A673 (cell line): ENCODE measurements around the gene TBC1D22A. TPM values are rescaled to one million over a fixed set of nuclear protein-coding genes. Genes with fewer than 3 reads are reported as not detected.

Experiments
- BruUV-seq: library from RNA; stranded (reverse); fragments of 400-500 nt; replicated peaks from 2 replicates; lab custom pipeline; 2021; lab: Mats Ljungman, UMichigan
- CTCF ChIA-PET: fragments of 300-600 bp; sonication (Branson Sonifier 250); formaldehyde crosslinking; loops from one replicate; lab custom pipeline; 2022; ENCODE audit warnings: antibody characterized with exemption; lab: Charles Lee
- POLR2A ChIA-PET: fragments of 300-600 bp; sonication (Branson Sonifier 250); formaldehyde crosslinking; loops from one replicate; lab custom pipeline; 2022; ENCODE audit warnings: antibody characterized with exemption; ENCODE audit not compliant: low non-redundant PET; lab: Charles Lee
- DNase-seq: peaks from one replicate; pipeline ENCODE4 v3.0.0-alpha.2; 2015; ENCODE audit warnings: low spot score
- H3K27ac ChIP-seq: fragments of 200-600 bp; sonication (generic); 2 replicates; pipeline ENCODE4 v1.5.1; 2016; ENCODE audit warnings: mixed run types, low read depth, mild to moderate bottlenecking, mixed read lengths, antibody characterized with exemption, low read length; ENCODE audit not compliant: poor library complexity, severe bottlenecking
- H3K27me3 ChIP-seq: fragments of 200-600 bp; sonication (generic); replicated peaks from 2 replicates; pipeline ENCODE4 v1.6.1; 2017; ENCODE audit warnings: mixed run types, low read depth, mild to moderate bottlenecking, mixed read lengths, antibody characterized with exemption, low read length; ENCODE audit not compliant: insufficient read depth, poor library complexity
- H3K36me3 ChIP-seq: fragments of 200-600 bp; sonication (generic); 2 replicates; pipeline ENCODE4 v1.6.1; 2016; ENCODE audit warnings: mixed run types, mild to moderate bottlenecking, mixed read lengths, antibody characterized with exemption, low read length; ENCODE audit not compliant: insufficient read depth, poor library complexity, severe bottlenecking
- H3K4me1 ChIP-seq: fragments of 200-600 bp; sonication (generic); 2 replicates; pipeline ENCODE4 v1.6.1; 2017; ENCODE audit warnings: mixed run types, mild to moderate bottlenecking, mixed read lengths, antibody characterized with exemption, low read length; ENCODE audit not compliant: insufficient read depth, poor library complexity, severe bottlenecking
- H3K4me3 ChIP-seq: fragments of 200-600 bp; sonication (generic); 2 replicates; pipeline ENCODE4 v1.5.1; 2016; ENCODE audit warnings: low read depth, mixed run types, mild to moderate bottlenecking, mixed read lengths, low read length; ENCODE audit not compliant: poor library complexity, severe bottlenecking
- H3K9me3 ChIP-seq: fragments of 200-600 bp; sonication (generic); 2 replicates; pipeline ENCODE4 v1.6.1; 2016; ENCODE audit warnings: mixed run types, low read depth, mild to moderate bottlenecking, mixed read lengths, antibody characterized with exemption, low read length; ENCODE audit not compliant: poor library complexity, severe bottlenecking
- CTCF ChIP-seq: fragments of 300-800, 200-600 bp; sonication (generic); conservative IDR thresholded peaks from 2 replicates; pipeline ENCODE4 v1.5.1; 2017; ENCODE audit warnings: low read depth, mild to moderate bottlenecking, antibody characterized with exemption, low read length, moderate library complexity, mixed read lengths
- EZH2 ChIP-seq: fragments of 200-600 bp; sonication (generic); IDR thresholded peaks from 2 replicates; pipeline ENCODE4 v1.6.1; 2017; ENCODE audit warnings: borderline replicate concordance, low read depth, mild to moderate bottlenecking, mixed read lengths, antibody characterized with exemption, low read length; ENCODE audit not compliant: poor library complexity, severe bottlenecking
- intact Hi-C: fragments of 100-400 bp; cut with micrococcal nuclease; formaldehyde crosslinking; loops from one replicate; pipeline ENCODE4 v1.10.0; 2022; ENCODE audit not compliant: unreplicated experiment
- total RNA-seq: library from RNA; stranded (reverse); gene quantifications from 2 replicates; pipeline ENCODE4 v1.2.3, GENCODE V29; 2021

Gene TBC1D22A
- total RNA-seq, 1 experiment from 2014 or later: 22.5 TPM

- no peaks in the 10 kb centered on the region for H3K36me3 ChIP-seq
- no peaks in the 10 kb centered on the region for H3K27me3 ChIP-seq
- H3K4me3 ChIP-seq: no peak overlapping the region
- no peak for DNase-seq
- H3K4me1 ChIP-seq: no peaks in the 10 kb centered on the region
- no peak overlapping the region for H3K27ac ChIP-seq
- TF ChIP-seq EZH2: no peak
- no peak for TF ChIP-seq CTCF
- intact Hi-C loops: no loop called here
- no TSS peak for BruUV-seq
- POLR2A ChIA-PET: no interaction called here
- H3K9me3 ChIP-seq: no peaks in the 10 kb centered on the region
- CTCF ChIA-PET: no interaction called here
Measured at GRCh38 chr22:47066616-47066905, 304.1 kb downstream of the TBC1D22A start.

GRCh38 chr22:47067321-47067890 is 305.0 kb downstream of the TBC1D22A start:
- no peaks in the 10 kb centered on the region for H3K4me1 ChIP-seq
- no peak overlapping the region for H3K27ac ChIP-seq
- BruUV-seq: no TSS peak
- intact Hi-C loops: no loop called here
- TF ChIP-seq EZH2 (no peak), CTCF (no peak)
- H3K36me3 ChIP-seq: no peaks in the 10 kb centered on the region
- CTCF ChIA-PET: no interaction called here
- H3K27me3 ChIP-seq: no peaks in the 10 kb centered on the region
- DNase-seq: no peak
- POLR2A ChIA-PET: no interaction called here
- no peaks in the 10 kb centered on the region for H3K9me3 ChIP-seq
- no peak overlapping the region for H3K4me3 ChIP-seq

- no TSS peak for BruUV-seq
- no peaks in the 10 kb centered on the region for H3K36me3 ChIP-seq
- no peak for DNase-seq
- H3K27me3 ChIP-seq: no peaks in the 10 kb centered on the region
- TF ChIP-seq EZH2: no peak
- no peak for TF ChIP-seq CTCF
- intact Hi-C loops: no loop called here
- POLR2A ChIA-PET: no interaction called here
- no peaks in the 10 kb centered on the region for H3K9me3 ChIP-seq
- H3K4me1 ChIP-seq: no peaks in the 10 kb centered on the region
- CTCF ChIA-PET: no interaction called here
- no peak overlapping the region for H3K27ac ChIP-seq
- H3K4me3 ChIP-seq: no peak overlapping the region
Measured at GRCh38 chr22:47067911-47068625, 305.6 kb downstream of the TBC1D22A start.
